ENCODE results near the gene TBC1D9B.

The TBC1D9B gene

GRCh38 chr5:179887802-179888201, 19.9 kb downstream of the TBC1D9B start:
- Histone ChIP-seq H3K4ac (ENCODE audit: low read length) (no peak overlapping the region), H3K27ac (replicated peaks; ENCODE audit: low read length) (no peak overlapping the region), H3K9me3 (replicated peaks in 1 of 2; ENCODE audit: control insufficient read depth in 2 of 2, insufficient read depth in 1 of 2, low read depth in 1 of 2, low read length in 2 of 2) (peaks cover 20 to 26% of the 10 kb centered on the region in 2 donors), H4K91ac (ENCODE audit: low read depth, low read length, poor library complexity) (no peak overlapping the region), H3K23ac (ENCODE audit: low read depth, low read length, poor library complexity) (peak overlapping the region; percentile 30), H2BK120ac (ENCODE audit: low read depth, low read length) (no peak overlapping the region), H2BK12ac (ENCODE audit: low read length) (no peak overlapping the region), H2AK5ac (ENCODE audit: low read depth, low read length) (no peak overlapping the region), H3K9ac (ENCODE audit: low read depth, low read length, poor library complexity) (no peak overlapping the region), H3K4me3 (ENCODE audit: low read length in 2 of 2) (peak overlapping the region in 1 of 2 donors; percentile 59), H3K27me3 (ENCODE audit: control insufficient read depth in 3 of 3, insufficient read depth in 3 of 3, low read depth in 1 of 3, low read length in 3 of 3) (no peaks in the 10 kb centered on the region), H3K4me2 (ENCODE audit: insufficient read depth, low read length, poor library complexity, severe bottlenecking) (no peak overlapping the region), H4K8ac (ENCODE audit: low read depth, low read length) (no peak overlapping the region), H3K36me3 (replicated peaks in 1 of 2; ENCODE audit: control insufficient read depth in 2 of 2, insufficient read depth in 2 of 2, low read length in 2 of 2) (peaks cover 64 to 98% of the 10 kb centered on the region in 2 donors), H3K4me1 (ENCODE audit: control insufficient read depth in 2 of 2, insufficient read depth in 1 of 2, low read depth in 1 of 2, low read length in 2 of 2) (no peaks in the 10 kb centered on the region), H3K79me1 (ENCODE audit: low read depth, low read length) (no peaks in the 10 kb centered on the region), H3K14ac (ENCODE audit: low read length) (no peak overlapping the region), H2BK5ac (ENCODE audit: low read length) (no peak overlapping the region), H2BK15ac (ENCODE audit: low read length) (no peak overlapping the region), H3K18ac (ENCODE audit: low read length) (no peak overlapping the region), H2AFZ (ENCODE audit: low read length) (no peak overlapping the region)
- DNase-seq (ENCODE audit: low spot score): no peak
- WGBS, 2 donors (ENCODE audit: extremely low coverage in 2 of 2, insufficient read length in 2 of 2, insufficient replicate concordance in 1 of 2): no CpG with 5 or more reads among the region's 6 CpGs

GRCh38 chr5:179887095-179887494, 20.6 kb downstream of the TBC1D9B start:
- Histone ChIP-seq H3K18ac (ENCODE audit: low read length) (no peak overlapping the region), H2BK12ac (ENCODE audit: low read length) (no peak overlapping the region), H3K9ac (ENCODE audit: low read depth, low read length, poor library complexity) (no peak overlapping the region), H2BK5ac (ENCODE audit: low read length) (no peak overlapping the region), H3K4ac (ENCODE audit: low read length) (no peak overlapping the region), H4K8ac (ENCODE audit: low read depth, low read length) (no peak overlapping the region), H4K91ac (ENCODE audit: low read depth, low read length, poor library complexity) (no peak overlapping the region), H2BK120ac (ENCODE audit: low read depth, low read length) (no peak overlapping the region), H3K27ac (replicated peaks; ENCODE audit: low read length) (no peak overlapping the region), H3K23ac (ENCODE audit: low read depth, low read length, poor library complexity) (no peak overlapping the region), H2BK15ac (ENCODE audit: low read length) (no peak overlapping the region), H3K14ac (ENCODE audit: low read length) (no peak overlapping the region), H2AK5ac (ENCODE audit: low read depth, low read length) (no peak overlapping the region), H3K4me3 (ENCODE audit: low read length in 2 of 2) (no peak overlapping the region), H3K9me3 (replicated peaks in 1 of 2; ENCODE audit: control insufficient read depth in 2 of 2, insufficient read depth in 1 of 2, low read depth in 1 of 2, low read length in 2 of 2) (peaks cover 25 to 33% of the 10 kb centered on the region in 2 donors), H3K4me2 (ENCODE audit: insufficient read depth, low read length, poor library complexity, severe bottlenecking) (no peak overlapping the region), H3K4me1 (ENCODE audit: control insufficient read depth in 2 of 2, insufficient read depth in 1 of 2, low read depth in 1 of 2, low read length in 2 of 2) (no peaks in the 10 kb centered on the region), H3K27me3 (ENCODE audit: control insufficient read depth in 3 of 3, insufficient read depth in 3 of 3, low read depth in 1 of 3, low read length in 3 of 3) (no peaks in the 10 kb centered on the region), H2AFZ (ENCODE audit: low read length) (no peak overlapping the region), H3K36me3 (replicated peaks in 1 of 2; ENCODE audit: control insufficient read depth in 2 of 2, insufficient read depth in 2 of 2, low read length in 2 of 2) (peaks cover 61 to 98% of the 10 kb centered on the region in 2 donors), H3K79me1 (ENCODE audit: low read depth, low read length) (no peaks in the 10 kb centered on the region)
- no peak for DNase-seq (ENCODE audit: low spot score)
- WGBS, 2 donors (ENCODE audit: extremely low coverage in 2 of 2, insufficient read length in 2 of 2, insufficient replicate concordance in 1 of 2): no CpG with 5 or more reads among the region's 11 CpGs

GRCh38 chr5:179886190-179886911, 21.3 kb downstream of the TBC1D9B start:
- H2BK120ac ChIP-seq (ENCODE audit: low read depth, low read length): no peak overlapping the region
- H2AK5ac ChIP-seq (ENCODE audit: low read depth, low read length): no peak overlapping the region
- peaks cover 56 to 94% of the 10 kb centered on the region in 2 donors for H3K36me3 ChIP-seq (replicated peaks in 1 of 2; ENCODE audit: control insufficient read depth in 2 of 2, insufficient read depth in 2 of 2, low read length in 2 of 2)
- H2AFZ ChIP-seq (ENCODE audit: low read length): no peak overlapping the region
- no peak overlapping the region for H3K27ac ChIP-seq (replicated peaks; ENCODE audit: low read length)
- H3K9me3 ChIP-seq (replicated peaks in 1 of 2; ENCODE audit: control insufficient read depth in 2 of 2, insufficient read depth in 1 of 2, low read depth in 1 of 2, low read length in 2 of 2): peaks cover 25 to 34% of the 10 kb centered on the region in 2 donors
- H3K4me1 ChIP-seq (ENCODE audit: control insufficient read depth in 2 of 2, insufficient read depth in 1 of 2, low read depth in 1 of 2, low read length in 2 of 2): no peaks in the 10 kb centered on the region
- no peak for DNase-seq (ENCODE audit: low spot score)
- H3K4me3 ChIP-seq (ENCODE audit: low read length in 2 of 2): no peak overlapping the region
- no peak overlapping the region for H2BK12ac ChIP-seq (ENCODE audit: low read length)
- H3K79me1 ChIP-seq (ENCODE audit: low read depth, low read length): no peaks in the 10 kb centered on the region
- no peak overlapping the region for H3K4ac ChIP-seq (ENCODE audit: low read length)
- no peak overlapping the region for H4K8ac ChIP-seq (ENCODE audit: low read depth, low read length)
- no CpG with 5 or more reads among the region's 14 CpGs for WGBS, 2 donors (ENCODE audit: extremely low coverage in 2 of 2, insufficient read length in 2 of 2, insufficient replicate concordance in 1 of 2)
- H2BK15ac ChIP-seq (ENCODE audit: low read length): no peak overlapping the region
- peak overlapping the region; percentile 47 for H3K14ac ChIP-seq (ENCODE audit: low read length)
- H3K9ac ChIP-seq (ENCODE audit: low read depth, low read length, poor library complexity): no peak overlapping the region
- H3K27me3 ChIP-seq (ENCODE audit: control insufficient read depth in 3 of 3, insufficient read depth in 3 of 3, low read depth in 1 of 3, low read length in 3 of 3): no peaks in the 10 kb centered on the region
- no peak overlapping the region for H2BK5ac ChIP-seq (ENCODE audit: low read length)
- H3K18ac ChIP-seq (ENCODE audit: low read length): no peak overlapping the region
- no peak overlapping the region for H3K23ac ChIP-seq (ENCODE audit: low read depth, low read length, poor library complexity)
- H3K4me2 ChIP-seq (ENCODE audit: insufficient read depth, low read length, poor library complexity, severe bottlenecking): no peak overlapping the region
- no peak overlapping the region for H4K91ac ChIP-seq (ENCODE audit: low read depth, low read length, poor library complexity)

- H3K9me3 ChIP-seq (replicated peaks in 1 of 2; ENCODE audit: control insufficient read depth in 2 of 2, insufficient read depth in 1 of 2, low read depth in 1 of 2, low read length in 2 of 2): peaks cover 25 to 34% of the 10 kb centered on the region in 2 donors
- H3K18ac ChIP-seq (ENCODE audit: low read length): no peak overlapping the region
- WGBS, 2 donors (ENCODE audit: extremely low coverage in 2 of 2, insufficient read length in 2 of 2, insufficient replicate concordance in 1 of 2): no CpG with 5 or more reads among the region's 13 CpGs
- peaks cover 48 to 94% of the 10 kb centered on the region in 2 donors for H3K36me3 ChIP-seq (replicated peaks in 1 of 2; ENCODE audit: control insufficient read depth in 2 of 2, insufficient read depth in 2 of 2, low read length in 2 of 2)
- H3K4me1 ChIP-seq (ENCODE audit: control insufficient read depth in 2 of 2, insufficient read depth in 1 of 2, low read depth in 1 of 2, low read length in 2 of 2): no peaks in the 10 kb centered on the region
- H3K23ac ChIP-seq (ENCODE audit: low read depth, low read length, poor library complexity): peak overlapping the region; percentile 65
- H3K4me3 ChIP-seq (ENCODE audit: low read length in 2 of 2): peak overlapping the region in 1 of 2 donors; percentile 46
- no peak overlapping the region for H3K9ac ChIP-seq (ENCODE audit: low read depth, low read length, poor library complexity)
- H2AK5ac ChIP-seq (ENCODE audit: low read depth, low read length): no peak overlapping the region
- DNase-seq (ENCODE audit: low spot score): no peak
- no peak overlapping the region for H3K14ac ChIP-seq (ENCODE audit: low read length)
- H3K27ac ChIP-seq (replicated peaks; ENCODE audit: low read length): no peak overlapping the region
- no peak overlapping the region for H4K8ac ChIP-seq (ENCODE audit: low read depth, low read length)
- H3K79me1 ChIP-seq (ENCODE audit: low read depth, low read length): no peaks in the 10 kb centered on the region
- no peak overlapping the region for H4K91ac ChIP-seq (ENCODE audit: low read depth, low read length, poor library complexity)
- H3K4me2 ChIP-seq (ENCODE audit: insufficient read depth, low read length, poor library complexity, severe bottlenecking): no peak overlapping the region
- H2BK12ac ChIP-seq (ENCODE audit: low read length): no peak overlapping the region
- no peak overlapping the region for H3K4ac ChIP-seq (ENCODE audit: low read length)
- H2AFZ ChIP-seq (ENCODE audit: low read length): no peak overlapping the region
- no peak overlapping the region for H2BK15ac ChIP-seq (ENCODE audit: low read length)
- no peak overlapping the region for H2BK120ac ChIP-seq (ENCODE audit: low read depth, low read length)
- H2BK5ac ChIP-seq (ENCODE audit: low read length): no peak overlapping the region
- H3K27me3 ChIP-seq (ENCODE audit: control insufficient read depth in 3 of 3, insufficient read depth in 3 of 3, low read depth in 1 of 3, low read length in 3 of 3): no peaks in the 10 kb centered on the region
Observed at GRCh38 chr5:179885491-179886090, 22.1 kb downstream of the TBC1D9B start.

Measured in neuronal stem cell (in vitro differentiated cells).